NT2/D1 (cell line): ENCODE measurements around the gene GLT1D1.

Source experiments
- DNase-seq: peaks from one replicate; pipeline ENCODE4 v3.0.0-alpha.2; 2011; ENCODE audit warnings: low read depth, low spot score
- H3K27me3 ChIP-seq: 2 replicates; pipeline ENCODE4 v1.6.0; 2011; ENCODE audit warnings: mild to moderate bottlenecking; ENCODE audit not compliant: insufficient read length, insufficient read depth
- H3K36me3 ChIP-seq: 2 replicates; pipeline ENCODE4 v1.6.1; 2011; ENCODE audit warnings: mild to moderate bottlenecking, low read length, mixed read lengths; ENCODE audit not compliant: insufficient read depth, insufficient read length
- H3K4me1 ChIP-seq: 2 replicates; pipeline ENCODE4 v1.5.1; 2011; ENCODE audit not compliant: insufficient read depth, insufficient read length
- H3K4me3 ChIP-seq: 2 replicates; pipeline ENCODE4 v1.5.1; 2011; ENCODE audit warnings: low read depth; ENCODE audit not compliant: insufficient read length
- H3K9ac ChIP-seq: 2 replicates; pipeline ENCODE4 v1.6.0; 2011; ENCODE audit warnings: low read depth; ENCODE audit not compliant: insufficient read length
- H3K9me3 ChIP-seq: 2 replicates; pipeline ENCODE4 v1.5.1; 2011; ENCODE audit warnings: mild to moderate bottlenecking, low read length; ENCODE audit not compliant: insufficient read depth
- SUZ12 ChIP-seq: IDR thresholded peaks from 2 replicates; pipeline ENCODE4 v1.6.1; 2011; ENCODE audit not compliant: insufficient read length, insufficient read depth; ENCODE audit errors: extremely low read depth
- YY1 ChIP-seq: IDR thresholded peaks from 2 replicates; pipeline ENCODE4 v1.6.1; 2011; ENCODE audit not compliant: insufficient read length, insufficient read depth
- ZNF274 ChIP-seq: IDR thresholded peaks from 2 replicates; pipeline ENCODE4 v1.6.1; 2011; ENCODE audit warnings: mild to moderate bottlenecking, low read depth, low read length

The GLT1D1 gene

GRCh38 chr12:128995619-128996018 is 142.3 kb downstream of the GLT1D1 start:
- no peaks in the 10 kb centered on the region for H3K36me3 ChIP-seq
- TF ChIP-seq SUZ12 (no peak), ZNF274 (no peak), YY1 (no peak)

GRCh38 chr12:129001826-129002225 is 148.5 kb downstream of the GLT1D1 start:
- Histone ChIP-seq H3K9me3 (no peaks in the 10 kb centered on the region; the same call in 1 of the 2 replicates), H3K36me3 (no peaks in the 10 kb centered on the region), H3K9ac (no peak overlapping the region), H3K4me1 (peaks cover 2% of the 10 kb centered on the region), H3K27me3 (no peaks in the 10 kb centered on the region), H3K4me3 (no peak overlapping the region)
- TF ChIP-seq SUZ12 (no peak), YY1 (no peak), ZNF274 (no peak)
- no peak for DNase-seq

More at GRCh38 chr12:128995619-128996018, 142.3 kb downstream of the GLT1D1 start:
- DNase-seq: no peak
- Histone ChIP-seq H3K4me1 (no peaks in the 10 kb centered on the region), H3K27me3 (no peaks in the 10 kb centered on the region), H3K9ac (no peak overlapping the region), H3K4me3 (no peak overlapping the region), H3K9me3 (no peaks in the 10 kb centered on the region; the same call in 1 of the 2 replicates)

GRCh38 chr12:129002427-129002826 is 149.1 kb downstream of the GLT1D1 start:
- Histone ChIP-seq H3K9ac (no peak overlapping the region), H3K4me1 (peaks cover 2% of the 10 kb centered on the region), H3K4me3 (no peak overlapping the region), H3K36me3 (no peaks in the 10 kb centered on the region), H3K27me3 (no peaks in the 10 kb centered on the region), H3K9me3 (no peaks in the 10 kb centered on the region; the same call in 1 of the 2 replicates)
- no peak for DNase-seq
- TF ChIP-seq YY1: no peak
- TF ChIP-seq ZNF274: no peak
- no peak for TF ChIP-seq SUZ12

- Histone ChIP-seq H3K9ac (no peak overlapping the region), H3K36me3 (no peaks in the 10 kb centered on the region), H3K27me3 (no peaks in the 10 kb centered on the region), H3K9me3 (no peaks in the 10 kb centered on the region), H3K4me1 (peaks cover 2% of the 10 kb centered on the region), H3K4me3 (no peak overlapping the region)
- no peak for TF ChIP-seq ZNF274
- DNase-seq: no peak
Measured at GRCh38 chr12:129005416-129005815, 152.1 kb downstream of the GLT1D1 start.

- no peak overlapping the region for H3K9ac ChIP-seq
- no peak overlapping the region for H3K4me3 ChIP-seq
- no peak for TF ChIP-seq YY1
- TF ChIP-seq ZNF274: no peak
- no peak for TF ChIP-seq SUZ12
- no peaks in the 10 kb centered on the region for H3K9me3 ChIP-seq
- peaks cover 2% of the 10 kb centered on the region for H3K4me1 ChIP-seq
- no peaks in the 10 kb centered on the region for H3K36me3 ChIP-seq
- H3K27me3 ChIP-seq: no peaks in the 10 kb centered on the region
- DNase-seq: no peak
Measured at GRCh38 chr12:129005829-129006228, 152.6 kb downstream of the GLT1D1 start.

- Histone ChIP-seq H3K4me1 (no peaks in the 10 kb centered on the region), H3K9ac (no peak overlapping the region), H3K36me3 (no peaks in the 10 kb centered on the region), H3K27me3 (no peaks in the 10 kb centered on the region), H3K4me3 (no peak overlapping the region), H3K9me3 (no peaks in the 10 kb centered on the region)
- TF ChIP-seq YY1: no peak
- no peak for TF ChIP-seq SUZ12
- TF ChIP-seq ZNF274: no peak
- no peak for DNase-seq
Measured at GRCh38 chr12:129009833-129010622, 156.8 kb downstream of the GLT1D1 start.

GRCh38 chr12:129016159-129016558 is 162.9 kb downstream of the GLT1D1 start:
- no peak for DNase-seq
- Histone ChIP-seq H3K4me3 (no peak overlapping the region), H3K9me3 (peaks cover 12% of the 10 kb centered on the region; the same call in 1 of the 2 replicates), H3K36me3 (no peaks in the 10 kb centered on the region), H3K27me3 (no peaks in the 10 kb centered on the region), H3K4me1 (no peaks in the 10 kb centered on the region), H3K9ac (no peak overlapping the region)
- no peak for TF ChIP-seq SUZ12
- TF ChIP-seq ZNF274: no peak
- TF ChIP-seq YY1: no peak
